K562 (cell line): Measurements from ENCODE around the gene HELZ.

Experiments used
- CTCF ChIP-seq, 3 experiments: IDR thresholded peaks in 2 of 3; conservative IDR thresholded peaks in 1 of 3; 2 replicates each; pipeline ENCODE4 v1.5.1; 2011 to 2012; ENCODE audit warnings: low read length in 3 of 3, mild to moderate bottlenecking in 3 of 3, control low read depth in 2 of 3, improper control_type of control experiment in 1 of 3, inconsistent platforms in 1 of 3, low read depth in 1 of 3, mixed read lengths in 1 of 3, moderate library complexity in 1 of 3; ENCODE audit not compliant: insufficient read depth in 2 of 3
- EP300 ChIP-seq: IDR thresholded peaks from 2 replicates; pipeline ENCODE4 v1.6.1; 2012; ENCODE audit warnings: low read length, improper control_type of control experiment
- FOXO4 ChIP-seq: fragments of 450-650 bp; formaldehyde crosslinking; IDR thresholded peaks from 2 replicates; pipeline ENCODE4 v1.4.0; 2020; ENCODE audit warnings: mild to moderate bottlenecking, moderate library complexity
- KDM1A ChIP-seq, 2 experiments: fragments of 450-650 bp; IDR thresholded peaks; 2 replicates each; pipeline ENCODE4 v1.6.1; 2016; ENCODE audit warnings: mild to moderate bottlenecking in 2 of 2
- MAFF ChIP-seq: IDR thresholded peaks from 2 replicates; pipeline ENCODE4 v1.6.1; 2012; ENCODE audit warnings: low read length, improper control_type of control experiment
- MAFK ChIP-seq: IDR thresholded peaks from 2 replicates; pipeline ENCODE4 v1.6.1; 2011; ENCODE audit warnings: low read length, improper control_type of control experiment
- MEF2A ChIP-seq: IDR thresholded peaks from 2 replicates; pipeline ENCODE4 v1.6.1; 2011; ENCODE audit warnings: low read depth, mild to moderate bottlenecking, low read length, moderate library complexity; ENCODE audit not compliant: control insufficient read depth
- PHF8 ChIP-seq: fragments of 200-600 bp; sonication (generic); IDR thresholded peaks from 2 replicates; pipeline ENCODE4 v1.6.1; 2012; ENCODE audit warnings: mixed run types, mild to moderate bottlenecking, inconsistent platforms, low read length, moderate library complexity, borderline replicate concordance
- POLR2A ChIP-seq: fragments of 450-650 bp; conservative IDR thresholded peaks from 2 replicates; pipeline ENCODE4 v1.6.1; 2016
- PTBP1 ChIP-seq: fragments of 200-400 bp; formaldehyde crosslinking; IDR thresholded peaks from 2 replicates; pipeline ENCODE4 v1.6.1; 2017; ENCODE audit warnings: low read depth, low read length
- SRF ChIP-seq, 2 experiments: fragments of 250-450, 450-650 bp in 1 of 2; sonication (Bioruptor Pico) in 1 of 2; sonication (generic) in 1 of 2; formaldehyde crosslinking; IDR thresholded peaks; 2 replicates each; pipeline versions ENCODE4 v1.5.0 to v1.5.1; 2020 to 2022; ENCODE audit warnings: mild to moderate bottlenecking in 1 of 2, missing genetic modification reagents in 1 of 2
- ZNF239 ChIP-seq: fragments of 250-450 bp; sonication (Bioruptor Pico); IDR thresholded peaks from 2 replicates; pipeline ENCODE4 v1.4.0; 2020; ENCODE audit warnings: mild to moderate bottlenecking
- TF ChIP-seq, protein P1 (sequence below): sonication (generic); formaldehyde crosslinking; IDR thresholded peaks from 2 replicates; pipeline ENCODE4 v1.8.1; 2023; ENCODE audit warnings: missing genetic modification reagents, mild to moderate bottlenecking, borderline replicate concordance
- TF ChIP-seq, protein P2 (sequence below): sonication (generic); formaldehyde crosslinking; IDR thresholded peaks from 2 replicates; pipeline ENCODE4 v1.5.0; 2020; ENCODE audit warnings: missing genetic modification reagents

- TF ChIP-seq, protein P1, sequence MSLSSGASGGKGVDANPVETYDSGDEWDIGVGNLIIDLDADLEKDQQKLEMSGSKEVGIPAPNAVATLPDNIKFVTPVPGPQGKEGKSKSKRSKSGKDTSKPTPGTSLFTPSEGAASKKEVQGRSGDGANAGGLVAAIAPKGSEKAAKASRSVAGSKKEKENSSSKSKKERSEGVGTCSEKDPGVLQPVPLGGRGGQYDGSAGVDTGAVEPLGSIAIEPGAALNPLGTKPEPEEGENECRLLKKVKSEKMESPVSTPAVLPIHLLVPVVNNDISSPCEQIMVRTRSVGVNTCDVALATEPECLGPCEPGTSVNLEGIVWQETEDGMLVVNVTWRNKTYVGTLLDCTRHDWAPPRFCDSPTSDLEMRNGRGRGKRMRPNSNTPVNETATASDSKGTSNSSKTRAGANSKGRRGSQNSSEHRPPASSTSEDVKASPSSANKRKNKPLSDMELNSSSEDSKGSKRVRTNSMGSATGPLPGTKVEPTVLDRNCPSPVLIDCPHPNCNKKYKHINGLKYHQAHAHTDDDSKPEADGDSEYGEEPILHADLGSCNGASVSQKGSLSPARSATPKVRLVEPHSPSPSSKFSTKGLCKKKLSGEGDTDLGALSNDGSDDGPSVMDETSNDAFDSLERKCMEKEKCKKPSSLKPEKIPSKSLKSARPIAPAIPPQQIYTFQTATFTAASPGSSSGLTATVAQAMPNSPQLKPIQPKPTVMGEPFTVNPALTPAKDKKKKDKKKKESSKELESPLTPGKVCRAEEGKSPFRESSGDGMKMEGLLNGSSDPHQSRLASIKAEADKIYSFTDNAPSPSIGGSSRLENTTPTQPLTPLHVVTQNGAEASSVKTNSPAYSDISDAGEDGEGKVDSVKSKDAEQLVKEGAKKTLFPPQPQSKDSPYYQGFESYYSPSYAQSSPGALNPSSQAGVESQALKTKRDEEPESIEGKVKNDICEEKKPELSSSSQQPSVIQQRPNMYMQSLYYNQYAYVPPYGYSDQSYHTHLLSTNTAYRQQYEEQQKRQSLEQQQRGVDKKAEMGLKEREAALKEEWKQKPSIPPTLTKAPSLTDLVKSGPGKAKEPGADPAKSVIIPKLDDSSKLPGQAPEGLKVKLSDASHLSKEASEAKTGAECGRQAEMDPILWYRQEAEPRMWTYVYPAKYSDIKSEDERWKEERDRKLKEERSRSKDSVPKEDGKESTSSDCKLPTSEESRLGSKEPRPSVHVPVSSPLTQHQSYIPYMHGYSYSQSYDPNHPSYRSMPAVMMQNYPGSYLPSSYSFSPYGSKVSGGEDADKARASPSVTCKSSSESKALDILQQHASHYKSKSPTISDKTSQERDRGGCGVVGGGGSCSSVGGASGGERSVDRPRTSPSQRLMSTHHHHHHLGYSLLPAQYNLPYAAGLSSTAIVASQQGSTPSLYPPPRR (CRISPR knock-in tag), result no peak
- no peak for TF ChIP-seq KDM1A (IDR thresholded peaks at IDR 0.05)
- TF ChIP-seq MEF2A, result no peak
- TF ChIP-seq PTBP1, result no peak
- no peak for TF ChIP-seq CTCF (IDR thresholded peaks at IDR 0.05 in 2 of 3, conservative IDR thresholded peaks at IDR 0.05 in 1 of 3; ENCODE audit: insufficient read depth in 2 of 3, low read depth in 1 of 3, low read length in 3 of 3)
- TF ChIP-seq, protein P2, sequence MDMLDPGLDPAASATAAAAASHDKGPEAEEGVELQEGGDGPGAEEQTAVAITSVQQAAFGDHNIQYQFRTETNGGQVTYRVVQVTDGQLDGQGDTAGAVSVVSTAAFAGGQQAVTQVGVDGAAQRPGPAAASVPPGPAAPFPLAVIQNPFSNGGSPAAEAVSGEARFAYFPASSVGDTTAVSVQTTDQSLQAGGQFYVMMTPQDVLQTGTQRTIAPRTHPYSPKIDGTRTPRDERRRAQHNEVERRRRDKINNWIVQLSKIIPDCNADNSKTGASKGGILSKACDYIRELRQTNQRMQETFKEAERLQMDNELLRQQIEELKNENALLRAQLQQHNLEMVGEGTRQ (CRISPR knock-in tag), result no peak
- no peak for TF ChIP-seq SRF (CRISPR knock-in tag; IDR thresholded peaks at IDR 0.05)
- no peak for TF ChIP-seq MAFF
- TF ChIP-seq EP300, result no peak
- TF ChIP-seq FOXO4 (CRISPR knock-in tag), result no peak
- TF ChIP-seq PHF8, result no peak
- TF ChIP-seq MAFK, result no peak
- TF ChIP-seq POLR2A, result no peak
- TF ChIP-seq ZNF239 (CRISPR knock-in tag), result no peak
Measured at GRCh38 chr17:67132366-67132765, 112.6 kb downstream of the HELZ start.
